HG03342 (cell line): ENCODE results near the gene PATZ1.
"Not testable (repeated sequence)": the region's sequence is repeated elsewhere in the genome, so short reads cannot be mapped to it uniquely, and the experiment has no call there.

Experiments used
- ATAC-seq: cut with Tn5 transposase; IDR thresholded peaks from one replicate; pipeline ENCODE4 v1.9.1; 2021; ENCODE audit warnings: mild to moderate bottlenecking, moderate library complexity; ENCODE audit not compliant: unreplicated experiment

Gene PATZ1

DNA sequence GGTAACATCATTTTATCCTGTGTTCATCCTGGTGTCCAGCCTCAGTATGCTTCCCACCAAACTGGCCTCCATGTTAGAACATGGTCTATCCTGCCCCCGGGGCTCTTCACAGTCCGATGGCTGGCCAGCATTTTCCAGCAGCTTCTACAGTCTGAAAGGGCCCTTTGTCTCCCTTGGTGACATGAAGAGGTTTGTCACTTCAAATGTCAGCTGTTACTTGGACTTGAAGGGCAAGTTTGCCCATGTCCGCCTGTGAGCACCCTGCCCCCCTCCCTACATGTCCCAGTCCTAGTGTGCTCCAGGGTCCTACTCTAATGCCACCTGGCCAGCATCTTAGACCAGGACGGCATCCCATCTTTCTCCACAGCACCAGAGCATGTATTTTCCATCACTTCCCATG, 24.7 kb downstream of the PATZ1 start:
- ATAC-seq = no peak

DNA sequence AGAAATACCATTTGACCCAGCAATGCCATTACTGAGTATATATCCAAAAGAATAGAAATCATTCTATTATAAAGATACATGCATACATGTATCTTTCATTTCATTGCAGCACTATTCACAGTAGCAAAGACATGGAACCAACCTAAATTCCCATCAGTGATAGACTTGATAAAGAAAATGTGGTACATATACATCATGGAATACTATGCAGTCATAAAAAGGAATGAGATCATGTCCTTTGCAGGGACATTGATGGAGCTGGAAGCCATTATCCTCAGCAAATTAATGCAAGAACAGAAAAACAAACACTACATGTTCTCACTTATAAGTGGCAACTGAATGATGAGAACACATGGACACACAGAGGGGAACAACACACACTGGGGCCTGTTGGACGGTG, 31.9 kb downstream of the PATZ1 start:
- ATAC-seq = not testable (repeated sequence)

DNA sequence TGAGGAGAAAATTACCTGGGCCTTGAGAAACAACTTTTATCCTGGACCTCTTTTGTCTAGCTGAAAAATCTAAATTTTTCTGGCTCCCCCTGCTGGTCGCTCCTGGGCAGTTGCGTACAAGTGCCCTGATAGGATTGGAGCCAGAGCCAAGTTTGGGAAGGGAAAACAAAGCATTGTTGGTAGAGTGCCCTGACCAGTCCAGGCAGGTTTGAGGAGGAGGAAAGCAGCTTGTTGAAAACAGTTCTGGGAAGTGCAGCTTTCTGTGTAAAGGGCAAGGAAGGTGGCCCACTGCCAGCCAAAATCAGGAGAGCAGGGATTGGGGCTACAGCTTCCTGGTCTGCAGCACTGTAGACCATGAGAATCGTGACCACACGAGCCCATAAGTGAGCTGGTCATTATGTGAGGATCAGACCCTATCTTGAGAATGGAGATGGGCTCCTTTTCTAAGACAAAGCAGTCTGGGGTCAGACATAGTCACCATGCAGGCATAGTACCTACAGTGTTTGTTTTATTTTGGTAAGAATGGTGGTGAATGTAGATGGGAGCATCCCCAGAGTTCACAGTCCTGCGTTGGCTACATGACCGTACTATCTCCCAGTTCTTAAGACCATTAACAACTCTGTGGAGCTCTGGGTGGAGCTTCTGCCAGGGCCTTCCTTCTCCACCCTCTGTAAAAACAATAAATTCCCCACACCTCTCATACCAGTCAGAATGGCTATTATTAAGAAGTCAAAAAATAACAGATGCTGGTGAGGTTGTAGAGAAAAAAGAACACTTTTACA, 32.6 kb downstream of the PATZ1 start:
- ATAC-seq = no peak

DNA sequence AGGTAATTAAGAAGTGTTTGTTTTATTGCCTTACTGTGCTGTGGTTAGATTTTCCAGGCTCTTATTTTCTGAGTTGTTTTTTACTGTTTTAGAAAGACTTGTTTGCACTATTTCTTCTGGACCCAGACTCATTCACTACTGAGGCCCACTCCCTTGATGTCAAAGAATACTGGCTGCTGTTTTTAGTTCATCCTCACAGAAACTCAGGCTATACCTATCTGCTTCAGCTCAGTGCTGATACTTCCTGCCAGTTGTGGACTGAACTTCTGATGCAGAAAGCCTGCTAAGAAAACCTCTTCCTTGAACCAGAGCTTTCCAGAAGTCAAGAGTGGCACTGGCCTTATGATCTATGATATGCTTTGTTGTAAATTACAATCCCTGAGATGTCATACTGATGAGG, 38.0 kb downstream of the PATZ1 start:
- no peak for ATAC-seq

DNA sequence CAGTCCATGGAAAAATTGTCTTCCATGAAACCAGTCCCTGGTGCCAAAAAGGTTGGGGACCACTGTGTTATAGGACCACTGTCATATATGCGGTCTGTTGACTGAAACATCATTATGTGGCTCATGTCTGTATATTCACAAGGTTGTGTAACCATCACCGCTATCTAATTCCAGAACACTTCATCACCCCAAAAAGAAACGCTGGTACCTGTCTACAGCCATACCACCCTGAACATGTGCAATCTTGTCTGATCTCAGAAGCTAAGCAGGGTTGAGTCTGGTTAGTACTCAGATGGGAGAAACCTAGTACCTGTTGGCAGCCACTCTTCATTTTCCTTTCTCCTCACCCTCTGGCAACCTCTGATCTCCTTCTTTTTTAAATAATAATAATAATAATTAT, 41.0 kb downstream of the PATZ1 start:
- ATAC-seq = no peak

DNA sequence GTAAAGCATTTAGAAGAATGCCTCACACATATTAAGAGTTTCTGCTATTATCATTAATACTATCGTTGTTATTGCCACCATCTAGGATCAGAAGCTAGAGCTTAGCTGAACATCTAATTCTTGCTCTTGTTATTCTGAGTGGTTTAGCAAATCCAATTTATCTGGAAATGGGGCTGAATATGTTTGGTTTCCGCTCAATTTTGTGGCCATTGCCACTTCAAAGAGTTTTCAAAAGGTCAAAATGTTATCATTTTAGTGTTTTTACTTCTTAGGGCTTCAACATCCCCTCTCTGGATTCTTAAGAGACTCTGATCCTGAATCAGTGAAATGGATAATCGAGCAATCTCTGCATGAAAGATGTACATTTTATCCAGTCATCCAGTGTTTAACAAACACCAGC, 43.6 kb downstream of the PATZ1 start:
- no peak for ATAC-seq

DNA sequence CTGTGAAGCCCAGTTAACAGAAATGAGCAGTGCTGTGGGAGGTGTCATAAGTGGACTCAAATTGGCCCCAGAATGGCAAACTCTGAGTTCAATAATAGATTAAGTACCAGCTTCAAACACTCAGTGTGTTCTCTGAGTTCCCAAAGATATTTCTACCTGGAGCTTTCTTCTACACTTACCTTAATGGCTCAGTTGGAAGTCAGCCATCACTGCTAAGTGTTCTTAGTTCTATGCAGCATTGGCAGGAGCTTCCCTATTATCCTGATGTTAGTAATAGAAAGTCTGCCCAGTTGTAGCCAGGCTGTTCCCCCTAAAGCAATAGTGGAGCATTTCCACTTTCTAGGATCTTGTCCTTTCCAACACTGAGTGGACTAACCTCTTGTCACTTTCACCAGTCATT, 44.1 kb downstream of the PATZ1 start:
- no peak for ATAC-seq

DNA sequence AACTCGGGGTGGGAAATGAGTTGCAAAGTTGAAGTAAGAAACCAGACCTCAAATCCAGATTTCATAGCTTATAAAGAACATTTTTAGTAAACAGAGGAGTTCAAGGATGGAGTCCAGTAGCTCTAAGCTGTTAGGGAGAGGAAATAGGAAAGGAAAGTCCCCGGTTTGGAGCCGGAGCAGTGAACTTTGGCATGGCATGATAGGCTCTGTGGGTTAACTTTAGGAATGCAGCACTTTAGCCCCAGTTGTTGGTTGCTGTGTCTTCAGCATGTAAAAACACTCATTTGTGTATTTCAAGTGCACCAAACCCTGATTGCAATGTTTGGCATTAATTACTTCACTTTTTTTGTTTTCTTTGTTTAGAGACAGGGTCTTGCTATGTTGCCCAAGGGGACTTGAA, 45.2 kb downstream of the PATZ1 start:
- ATAC-seq = no peak

DNA sequence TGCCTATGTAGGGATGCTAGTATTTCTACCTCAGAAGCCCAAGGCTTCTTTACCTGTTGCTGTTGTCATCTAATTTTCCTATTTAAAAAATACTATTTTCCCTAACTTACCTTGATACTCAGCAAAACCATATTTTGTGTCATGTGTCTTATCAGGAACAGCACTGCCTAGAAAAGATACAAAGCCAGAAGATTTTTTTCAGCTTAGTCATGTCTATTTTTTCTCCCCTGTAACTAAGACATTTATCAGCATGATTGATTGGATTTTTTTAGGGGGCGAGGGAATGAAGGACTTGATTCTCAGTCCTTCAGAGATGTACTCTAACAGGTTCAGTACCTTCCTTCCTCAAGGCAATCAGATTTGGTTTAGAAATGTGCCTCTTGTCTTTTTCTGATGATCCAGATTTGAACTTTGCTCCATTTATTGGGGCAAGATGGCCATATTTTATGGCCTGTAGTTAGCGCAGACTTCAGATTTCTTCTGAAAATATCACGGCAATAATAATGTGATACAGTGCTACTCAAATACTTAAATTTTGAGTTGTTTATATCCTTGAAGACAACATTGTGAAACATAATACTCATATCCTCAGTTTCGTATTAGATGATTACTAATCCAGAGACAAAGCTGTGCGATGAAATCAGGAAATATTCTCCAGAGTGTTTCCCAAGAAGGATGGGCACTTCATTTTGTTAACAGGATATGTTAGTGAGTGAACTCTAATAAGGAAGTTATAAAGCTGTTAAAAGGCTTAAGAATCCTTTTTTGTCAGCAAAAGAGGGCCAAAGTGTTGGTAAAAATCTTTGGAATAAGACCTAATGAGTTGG, 50.1 kb downstream of the PATZ1 start:
- no peak for ATAC-seq

DNA sequence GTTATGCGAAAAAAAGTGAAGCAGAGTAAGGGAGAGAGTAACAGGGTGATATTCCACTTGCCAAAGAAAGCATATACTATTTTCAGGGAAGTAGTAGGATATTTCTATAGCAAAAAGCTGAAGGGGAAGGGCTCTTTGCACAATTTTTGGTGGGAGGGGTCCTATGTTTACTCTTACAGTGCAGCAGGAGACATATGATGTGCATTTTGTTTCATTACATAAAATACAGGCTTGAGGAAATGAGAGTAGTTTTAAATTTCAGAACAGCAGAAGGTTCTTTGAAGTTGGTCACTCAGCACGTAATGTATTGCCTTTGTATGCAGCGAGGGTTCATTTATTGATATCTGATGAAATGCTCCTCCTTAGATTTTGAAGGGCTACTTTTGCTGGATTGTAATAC, 50.8 kb downstream of the PATZ1 start:
- ATAC-seq = no peak

DNA sequence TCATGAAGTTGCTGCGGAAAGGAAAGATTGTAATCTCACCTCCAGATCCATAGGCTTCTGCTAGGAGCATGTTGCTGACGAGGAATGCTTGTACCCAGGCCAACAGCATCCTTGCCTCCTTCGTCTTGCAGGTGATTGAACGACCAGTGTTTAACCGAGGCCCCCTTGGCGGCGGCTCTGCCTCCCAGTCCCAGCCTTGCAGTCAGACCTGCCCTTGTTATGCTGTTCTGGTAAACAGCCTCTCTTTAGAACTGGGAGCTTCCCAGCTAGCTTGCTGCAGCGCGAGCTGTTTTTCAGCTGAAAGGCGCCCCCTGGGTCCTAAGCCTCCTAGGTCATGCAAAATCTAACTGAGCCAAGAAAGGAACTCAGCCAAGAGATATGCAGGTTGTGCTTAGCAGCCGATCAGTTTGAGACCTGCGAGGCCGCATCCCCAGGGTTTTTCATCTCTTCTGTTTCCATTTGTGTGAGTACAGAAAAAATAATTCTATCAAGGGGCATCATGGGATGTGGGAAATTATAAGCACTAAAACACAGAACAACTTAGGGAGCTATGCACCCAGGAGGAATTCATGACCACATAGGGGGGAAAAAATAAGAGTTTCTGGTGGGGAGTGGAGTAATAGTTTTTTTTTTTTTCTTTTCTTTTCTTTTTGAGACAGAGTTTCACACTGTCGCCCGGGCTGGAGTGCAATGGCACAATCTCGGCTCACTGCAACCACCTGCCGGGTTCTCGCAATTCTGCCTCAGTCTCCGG, 53.7 kb downstream of the PATZ1 start, which contains the start of gene PIK3IP1:
Gene PIK3IP1, minus strand, starts transcription at position 253 of the 754 bp plus-strand sequence. Its CDS starts 144 bp downstream, at position 109.
- ATAC-seq = no peak

DNA sequence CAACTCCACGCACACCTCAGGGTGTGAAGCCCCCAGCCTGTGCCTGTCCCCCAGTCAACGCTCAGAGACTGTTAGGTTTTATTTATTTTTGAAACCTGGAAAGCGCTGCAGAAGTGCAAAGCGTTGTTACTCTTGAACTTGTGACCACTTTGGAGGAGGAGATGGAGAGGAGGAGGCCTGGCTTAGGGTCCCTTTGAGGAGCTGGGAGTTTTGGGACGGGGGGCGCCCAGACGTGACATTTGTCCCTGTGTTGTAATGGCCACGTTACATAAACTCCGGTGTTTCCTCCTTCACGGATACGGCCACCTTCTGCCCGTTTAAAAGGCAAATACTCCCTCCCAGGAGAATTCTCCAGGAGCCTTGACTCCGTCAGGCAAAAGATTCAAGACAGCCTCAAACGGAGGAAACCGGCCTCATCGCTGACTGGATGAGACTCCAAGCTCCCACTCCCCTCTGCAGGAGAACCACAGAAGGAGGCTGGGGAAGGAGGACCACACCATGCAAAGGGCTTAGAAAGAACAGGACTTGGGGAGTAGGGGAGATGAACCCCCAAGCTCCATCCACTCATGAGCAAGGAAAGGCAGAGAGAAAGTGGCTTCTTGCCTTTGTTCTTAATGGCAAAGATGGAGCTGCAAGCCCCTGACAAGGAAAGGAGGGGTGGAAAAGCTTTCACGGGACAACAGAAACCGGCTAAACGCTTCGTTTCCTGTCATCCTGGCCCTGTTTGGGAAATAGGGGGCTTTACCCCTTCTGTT, 54.5 kb downstream of the PATZ1 start:
- no peak for ATAC-seq

DNA sequence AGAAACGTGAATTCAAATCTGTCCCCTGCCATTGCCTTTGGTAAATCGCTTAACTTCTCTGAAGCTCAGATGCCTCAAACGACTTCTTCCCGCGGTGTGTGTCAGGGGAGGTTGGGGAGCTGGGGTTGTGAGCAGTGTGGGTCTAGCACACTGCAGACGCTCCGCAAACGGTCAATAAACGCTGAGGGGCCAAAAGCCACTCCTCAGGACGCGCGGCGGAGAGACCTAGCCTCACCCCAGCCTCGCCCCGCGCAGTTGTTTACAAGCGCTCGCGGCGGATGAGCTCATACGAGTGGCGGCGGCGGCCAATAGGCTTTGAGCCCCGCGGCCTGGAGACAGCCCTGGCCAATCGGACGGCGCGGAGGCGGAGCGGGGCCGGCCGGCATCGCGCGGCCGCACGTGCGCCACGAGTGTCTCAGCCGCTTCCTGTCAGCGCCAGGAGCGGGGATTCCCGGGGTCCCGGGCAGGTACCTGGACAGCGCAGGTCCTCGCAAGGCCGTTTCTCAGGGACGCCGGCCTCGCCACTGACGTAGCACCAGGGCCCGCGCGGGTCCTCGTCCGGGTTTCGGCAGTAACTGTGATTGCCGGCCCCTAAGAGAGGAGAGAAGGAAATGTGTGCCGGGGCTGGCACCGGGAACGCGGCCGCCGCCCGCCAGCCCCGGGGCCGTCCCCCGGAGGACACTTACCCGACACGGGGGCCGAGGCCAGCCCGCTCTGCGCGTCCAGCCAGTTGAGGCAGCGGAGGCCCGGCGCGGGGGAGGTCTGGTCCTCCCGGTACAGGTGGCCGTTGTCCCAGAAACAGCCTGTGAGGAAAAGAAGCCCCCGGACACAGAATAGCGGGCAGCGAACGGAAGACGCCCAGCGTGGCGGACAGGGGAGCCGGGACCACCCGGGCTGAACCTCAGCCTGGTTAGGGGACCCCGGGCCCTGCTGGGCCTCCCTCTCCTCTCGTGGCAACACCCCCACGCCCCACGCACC, 55.4 kb downstream of the PATZ1 start:
- peak; percentile 88 for ATAC-seq

DNA sequence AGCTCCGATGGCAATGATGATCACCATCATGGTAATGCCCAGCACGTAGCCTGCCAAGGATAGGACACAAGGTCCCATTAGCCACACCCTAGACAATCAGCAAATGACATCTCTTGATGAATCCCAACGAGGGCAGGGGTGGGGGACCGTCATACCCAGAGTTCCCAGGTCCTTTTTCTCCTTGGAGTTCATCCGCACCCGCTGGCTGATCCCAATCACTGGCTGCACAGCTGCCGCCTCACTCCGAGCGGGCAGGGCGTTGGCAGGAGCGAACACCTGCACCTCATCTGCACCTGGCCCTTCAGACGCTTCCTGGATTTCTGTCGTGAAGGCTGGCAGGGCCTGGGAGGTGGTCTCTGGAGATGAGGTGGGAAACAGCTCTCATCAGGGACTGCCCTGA, 56.8 kb downstream of the PATZ1 start:
- no peak for ATAC-seq

DNA sequence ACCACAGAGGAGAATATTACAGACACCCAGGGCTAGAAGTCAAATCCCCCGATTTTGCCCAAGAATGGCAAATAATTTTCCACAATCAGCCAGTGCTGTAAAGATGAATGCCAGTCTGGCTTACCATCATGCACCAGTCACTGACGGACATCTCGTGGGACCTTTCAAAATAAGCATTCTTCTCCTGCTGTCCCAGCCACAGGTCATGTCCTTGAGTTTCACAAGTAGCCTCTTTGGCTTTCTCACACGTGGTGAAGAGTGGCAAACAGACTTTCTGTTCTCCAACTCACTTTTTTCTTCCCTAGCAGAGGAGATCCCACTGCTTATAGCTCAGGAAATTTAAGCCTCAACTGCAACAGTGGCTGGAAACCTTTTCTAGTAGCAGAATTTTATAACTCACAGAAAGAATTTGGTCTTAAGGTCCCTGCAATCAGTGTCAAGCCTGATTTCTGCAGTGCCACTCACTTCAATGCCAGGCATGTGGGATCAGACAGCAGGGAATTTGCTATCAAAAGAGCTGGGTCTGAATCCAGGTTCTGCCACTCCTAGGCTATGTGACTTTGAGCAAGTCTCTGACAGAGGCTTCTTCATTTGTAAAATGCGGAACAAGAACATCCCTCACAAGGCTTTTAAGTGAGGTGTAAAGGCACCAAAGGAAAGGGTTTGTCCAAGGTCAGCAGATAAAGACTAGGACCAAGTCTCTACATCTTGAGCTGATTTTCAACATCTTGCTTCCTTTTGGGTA, 57.5 kb downstream of the PATZ1 start:
- ATAC-seq = no peak

DNA sequence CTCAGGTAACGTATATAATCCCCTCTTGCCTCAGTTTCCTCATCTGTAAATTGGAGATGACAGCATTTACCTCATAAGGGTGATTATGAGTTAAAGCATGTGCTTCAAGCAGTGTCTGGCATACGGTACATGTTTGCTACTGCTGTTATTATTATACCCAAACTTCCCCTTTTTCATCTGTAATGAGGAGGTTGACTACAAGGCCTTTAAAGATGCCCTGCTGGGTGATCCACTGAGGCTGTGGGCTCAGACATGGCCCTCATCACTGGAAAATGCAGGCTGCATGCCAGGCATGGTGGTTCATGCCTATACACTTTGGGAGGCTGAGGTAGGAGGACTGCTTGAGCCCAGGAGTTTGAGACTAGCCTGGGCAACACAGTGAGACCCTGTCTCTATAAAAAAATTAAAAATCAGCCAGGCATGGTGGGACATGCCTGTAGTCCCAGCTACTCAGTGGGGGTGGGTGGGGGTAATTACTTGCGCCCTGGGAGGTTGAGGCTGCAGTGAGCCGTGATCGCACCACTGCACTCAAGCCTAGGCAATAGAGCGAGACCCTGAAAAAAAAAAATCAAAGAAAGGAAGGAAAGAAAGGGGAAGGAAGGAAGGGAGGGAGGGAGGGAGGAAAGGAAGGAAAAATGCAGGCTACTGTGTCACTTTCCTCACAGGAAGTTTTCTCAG, 58.2 kb downstream of the PATZ1 start:
- no peak for ATAC-seq

DNA sequence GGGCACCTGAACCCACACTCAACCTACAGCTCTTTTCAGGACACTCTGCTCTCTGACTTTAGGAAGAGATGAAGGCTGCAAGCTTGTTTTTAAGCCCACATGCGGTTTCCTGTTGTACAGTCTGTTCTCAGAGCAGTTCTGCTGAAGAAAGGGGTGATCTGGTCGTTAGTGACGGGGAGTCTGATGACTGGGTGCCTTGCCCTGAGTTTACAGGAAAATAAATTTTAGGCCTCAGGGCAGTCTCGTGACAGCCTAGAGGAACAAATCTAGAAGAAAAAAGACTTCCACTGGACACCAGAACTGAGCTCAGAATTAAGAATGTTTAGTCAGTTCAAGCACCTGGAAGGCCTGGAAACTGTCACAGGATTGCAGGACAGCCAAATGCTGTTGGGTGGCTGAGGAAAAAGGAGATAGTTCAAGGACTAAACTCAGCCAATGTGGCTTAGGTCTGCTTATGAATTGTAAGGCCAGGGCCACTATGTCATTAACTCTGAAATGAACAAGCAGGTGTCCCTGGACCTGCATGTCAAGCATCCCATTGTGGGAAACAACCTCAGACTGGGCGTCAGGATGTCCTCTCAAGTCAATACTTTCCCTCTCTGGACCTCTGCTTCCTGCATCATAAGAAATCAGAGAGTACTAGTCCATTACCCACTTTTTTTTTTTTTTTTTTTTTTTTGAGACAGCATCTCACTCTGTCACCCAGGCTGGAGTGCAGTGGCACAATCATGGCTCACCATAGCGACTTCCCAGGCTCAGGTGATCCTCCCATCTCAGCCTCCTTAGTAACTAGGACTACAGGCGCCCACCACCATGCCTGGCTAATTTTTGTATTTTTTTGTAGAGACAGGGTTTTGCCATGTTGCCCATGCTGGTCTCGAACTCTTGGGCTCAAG, 59.5 kb downstream of the PATZ1 start:
- no peak for ATAC-seq
